Adrenal gland (tissue), 5 donors: ENCODE measurements around the gene ATAD3B.

Source experiments
- POLR2A ChIP-seq, 2 donors: fragments of 450-650 bp; IDR thresholded peaks; one replicate each; pipeline ENCODE4 v1.6.1; 2017; ENCODE audit warnings: antibody characterized with exemption in 2 of 2, mild to moderate bottlenecking in 2 of 2, moderate library complexity in 1 of 2
- TF ChIP-seq, protein P1 (sequence below), 6 experiments: fragments of 450-650 bp in 4 of 6; fragments of 200-600 bp in 2 of 6; sonication (generic) in 1 of 6; IDR thresholded peaks; 1 replicate in 5 of 6; 2 replicates in 1 of 6; pipeline versions ENCODE4 v1.5.1 to v1.8.0; 2016 to 2021; ENCODE audit warnings: antibody characterized with exemption in 6 of 6, mild to moderate bottlenecking in 2 of 6, moderate library complexity in 1 of 6
- donor health status: DM: no; HTN: no; CAD: no.

DNA sequence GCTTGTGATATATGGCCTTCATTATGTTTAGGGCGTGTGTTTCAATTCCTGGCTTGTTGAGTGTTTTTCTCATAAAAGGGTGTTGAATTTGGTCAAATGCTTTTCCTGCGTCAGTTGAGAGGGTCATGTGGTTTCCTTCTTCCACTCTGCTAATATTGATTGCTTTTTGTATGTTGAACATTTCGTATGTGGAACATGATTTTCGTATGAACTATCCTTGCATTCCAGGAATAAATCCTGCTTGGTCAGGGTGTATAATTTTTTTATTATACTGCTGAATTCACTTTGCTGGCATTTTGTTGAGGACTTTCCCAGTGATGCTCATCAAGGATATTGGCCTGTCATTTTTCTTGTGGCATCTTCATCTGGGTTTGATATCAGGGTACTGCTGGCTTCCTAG, 35.7 kb downstream of the ATAD3B start:
- TF ChIP-seq, protein P1, sequence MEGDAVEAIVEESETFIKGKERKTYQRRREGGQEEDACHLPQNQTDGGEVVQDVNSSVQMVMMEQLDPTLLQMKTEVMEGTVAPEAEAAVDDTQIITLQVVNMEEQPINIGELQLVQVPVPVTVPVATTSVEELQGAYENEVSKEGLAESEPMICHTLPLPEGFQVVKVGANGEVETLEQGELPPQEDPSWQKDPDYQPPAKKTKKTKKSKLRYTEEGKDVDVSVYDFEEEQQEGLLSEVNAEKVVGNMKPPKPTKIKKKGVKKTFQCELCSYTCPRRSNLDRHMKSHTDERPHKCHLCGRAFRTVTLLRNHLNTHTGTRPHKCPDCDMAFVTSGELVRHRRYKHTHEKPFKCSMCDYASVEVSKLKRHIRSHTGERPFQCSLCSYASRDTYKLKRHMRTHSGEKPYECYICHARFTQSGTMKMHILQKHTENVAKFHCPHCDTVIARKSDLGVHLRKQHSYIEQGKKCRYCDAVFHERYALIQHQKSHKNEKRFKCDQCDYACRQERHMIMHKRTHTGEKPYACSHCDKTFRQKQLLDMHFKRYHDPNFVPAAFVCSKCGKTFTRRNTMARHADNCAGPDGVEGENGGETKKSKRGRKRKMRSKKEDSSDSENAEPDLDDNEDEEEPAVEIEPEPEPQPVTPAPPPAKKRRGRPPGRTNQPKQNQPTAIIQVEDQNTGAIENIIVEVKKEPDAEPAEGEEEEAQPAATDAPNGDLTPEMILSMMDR (IDR thresholded peaks at IDR 0.05): no peak
- TF ChIP-seq POLR2A (IDR thresholded peaks at IDR 0.05): no peak
